ENCODE data around the gene GALNT17.

GALNT17 gene

GRCh38 chr7:71472962-71473361, 341.0 kb downstream of the GALNT17 start:
- TF ChIP-seq CTCF (IDR thresholded peaks at IDR 0.05; ENCODE audit: borderline replicate concordance, control extremely low read depth, extremely low read depth, insufficient read depth, missing control alignments): no peak
- no peak for DNase-seq (ENCODE audit: low spot score)
- in situ Hi-C loops (cut with MboI; ENCODE audit: low sequenced_read_pairs, unreplicated experiment): no loop called here

GRCh38 chr7:71473366-71473967, 341.5 kb downstream of the GALNT17 start:
- no peak for TF ChIP-seq CTCF (IDR thresholded peaks at IDR 0.05; ENCODE audit: borderline replicate concordance, control extremely low read depth, extremely low read depth, insufficient read depth, missing control alignments)
- in situ Hi-C loops (cut with MboI; ENCODE audit: low sequenced_read_pairs, unreplicated experiment): no loop called here
- DNase-seq (ENCODE audit: low spot score): no peak

GRCh38 chr7:71477441-71477840, 345.5 kb downstream of the GALNT17 start:
- no peak for TF ChIP-seq CTCF (IDR thresholded peaks at IDR 0.05; ENCODE audit: borderline replicate concordance, control extremely low read depth, extremely low read depth, insufficient read depth, missing control alignments)
- in situ Hi-C loops (cut with MboI; ENCODE audit: low sequenced_read_pairs, unreplicated experiment): no loop called here
- DNase-seq (ENCODE audit: low spot score): no peak

GRCh38 chr7:71479231-71479630, 347.3 kb downstream of the GALNT17 start:
- no peak for TF ChIP-seq CTCF (IDR thresholded peaks at IDR 0.05; ENCODE audit: borderline replicate concordance, control extremely low read depth, extremely low read depth, insufficient read depth, missing control alignments)
- DNase-seq (ENCODE audit: low spot score): no peak
- in situ Hi-C loops (cut with MboI; ENCODE audit: low sequenced_read_pairs, unreplicated experiment): no loop called here

GRCh38 chr7:71480791-71481190, 348.8 kb downstream of the GALNT17 start:
- no peak for TF ChIP-seq CTCF (IDR thresholded peaks at IDR 0.05; ENCODE audit: borderline replicate concordance, control extremely low read depth, extremely low read depth, insufficient read depth, missing control alignments)
- in situ Hi-C loops (cut with MboI; ENCODE audit: low sequenced_read_pairs, unreplicated experiment): no loop called here
- DNase-seq (ENCODE audit: low spot score): no peak

GRCh38 chr7:71482284-71482683, 350.3 kb downstream of the GALNT17 start:
- DNase-seq (ENCODE audit: low spot score): no peak
- TF ChIP-seq CTCF (IDR thresholded peaks at IDR 0.05; ENCODE audit: borderline replicate concordance, control extremely low read depth, extremely low read depth, insufficient read depth, missing control alignments): no peak
- in situ Hi-C loops (cut with MboI; ENCODE audit: low sequenced_read_pairs, unreplicated experiment): no loop called here
